ENCODE measurements around the gene ZBTB44.

Gene ZBTB44, protein sequence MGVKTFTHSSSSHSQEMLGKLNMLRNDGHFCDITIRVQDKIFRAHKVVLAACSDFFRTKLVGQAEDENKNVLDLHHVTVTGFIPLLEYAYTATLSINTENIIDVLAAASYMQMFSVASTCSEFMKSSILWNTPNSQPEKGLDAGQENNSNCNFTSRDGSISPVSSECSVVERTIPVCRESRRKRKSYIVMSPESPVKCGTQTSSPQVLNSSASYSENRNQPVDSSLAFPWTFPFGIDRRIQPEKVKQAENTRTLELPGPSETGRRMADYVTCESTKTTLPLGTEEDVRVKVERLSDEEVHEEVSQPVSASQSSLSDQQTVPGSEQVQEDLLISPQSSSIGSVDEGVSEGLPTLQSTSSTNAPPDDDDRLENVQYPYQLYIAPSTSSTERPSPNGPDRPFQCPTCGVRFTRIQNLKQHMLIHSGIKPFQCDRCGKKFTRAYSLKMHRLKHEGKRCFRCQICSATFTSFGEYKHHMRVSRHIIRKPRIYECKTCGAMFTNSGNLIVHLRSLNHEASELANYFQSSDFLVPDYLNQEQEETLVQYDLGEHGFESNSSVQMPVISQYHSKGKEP

DNA sequence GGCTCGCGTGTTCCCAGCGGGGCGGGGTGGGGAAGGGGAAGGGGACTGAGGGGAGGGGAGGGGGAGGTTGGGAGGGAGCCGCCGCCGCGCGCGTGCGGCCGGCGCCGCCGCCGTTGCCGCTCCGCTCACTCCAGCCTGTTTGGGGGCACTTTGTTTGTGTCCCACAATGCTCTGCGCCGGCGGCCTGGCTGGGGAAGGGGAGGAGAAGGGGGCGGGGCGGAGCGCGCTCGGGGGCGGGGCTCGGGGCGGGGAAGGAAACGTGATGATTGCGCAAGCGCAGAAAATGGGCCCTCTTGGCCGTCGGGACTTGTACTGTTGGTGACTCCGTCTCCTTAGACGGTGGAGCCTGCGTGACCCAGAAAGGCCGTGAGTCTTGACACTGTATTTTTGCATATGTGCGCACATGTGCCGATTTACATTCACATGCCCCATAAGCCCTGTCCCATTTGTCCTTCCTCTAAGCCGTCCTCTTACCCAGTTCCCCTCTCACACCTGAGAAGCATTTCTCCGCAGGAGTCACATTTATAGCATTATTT, at the start of gene ZBTB44:
TSS of gene ZBTB44 (minus strand) at position 168 of the 536 bp plus-strand sequence. CDS start 53,044 bp downstream, outside the sequence.
- peak within 1 kb of the TSS; percentile 72 to 87 for H3K4me3 ChIP-seq
- intact Hi-C loops (cut with DNase I; ENCODE audit: low total_unique reads), result loop anchor here (10.0 kb wide), 3 partner anchors 310 to 580 kb away; partner anchors contain the start of gene PRDM10
- no peaks in the 10 kb centered on the region for H3K27me3 ChIP-seq
- no peaks in the 10 kb centered on the region for H3K9me3 ChIP-seq
- H3K27ac ChIP-seq, result peak within 1 kb of the TSS; percentile 90 to 91
- no peaks in the 10 kb centered on the region for H3K36me3 ChIP-seq
- TF ChIP-seq, protein P1, sequence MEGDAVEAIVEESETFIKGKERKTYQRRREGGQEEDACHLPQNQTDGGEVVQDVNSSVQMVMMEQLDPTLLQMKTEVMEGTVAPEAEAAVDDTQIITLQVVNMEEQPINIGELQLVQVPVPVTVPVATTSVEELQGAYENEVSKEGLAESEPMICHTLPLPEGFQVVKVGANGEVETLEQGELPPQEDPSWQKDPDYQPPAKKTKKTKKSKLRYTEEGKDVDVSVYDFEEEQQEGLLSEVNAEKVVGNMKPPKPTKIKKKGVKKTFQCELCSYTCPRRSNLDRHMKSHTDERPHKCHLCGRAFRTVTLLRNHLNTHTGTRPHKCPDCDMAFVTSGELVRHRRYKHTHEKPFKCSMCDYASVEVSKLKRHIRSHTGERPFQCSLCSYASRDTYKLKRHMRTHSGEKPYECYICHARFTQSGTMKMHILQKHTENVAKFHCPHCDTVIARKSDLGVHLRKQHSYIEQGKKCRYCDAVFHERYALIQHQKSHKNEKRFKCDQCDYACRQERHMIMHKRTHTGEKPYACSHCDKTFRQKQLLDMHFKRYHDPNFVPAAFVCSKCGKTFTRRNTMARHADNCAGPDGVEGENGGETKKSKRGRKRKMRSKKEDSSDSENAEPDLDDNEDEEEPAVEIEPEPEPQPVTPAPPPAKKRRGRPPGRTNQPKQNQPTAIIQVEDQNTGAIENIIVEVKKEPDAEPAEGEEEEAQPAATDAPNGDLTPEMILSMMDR (IDR thresholded peaks at IDR 0.05), result no peak
- H3K4me1 ChIP-seq, result peaks cover 0 to 44% (median 22%) of the 10 kb centered on the region in 4 donors
- peak; percentile 93 to 96 for DNase-seq

DNA sequence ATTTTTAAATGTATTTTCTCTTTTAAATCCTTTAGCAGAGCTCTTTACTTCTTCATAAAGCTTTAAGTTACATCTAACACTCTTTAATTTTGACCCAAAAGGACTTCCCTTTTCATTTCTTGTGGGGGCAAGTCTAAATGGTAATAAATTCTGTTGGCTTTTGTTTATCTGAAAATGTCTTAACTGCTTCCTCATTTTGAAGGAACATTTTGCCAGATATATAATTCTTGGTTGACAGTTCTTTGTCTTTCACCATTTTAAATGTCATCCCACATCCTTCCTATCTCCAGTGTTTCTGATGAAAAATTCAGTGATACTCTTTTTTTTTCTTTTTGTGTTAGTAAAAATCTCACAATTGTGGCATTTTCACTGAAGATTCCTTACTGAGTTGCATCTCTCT, 44.7 kb upstream of the ZBTB44 start:
- no peaks in the 10 kb centered on the region for H3K36me3 ChIP-seq
- no peak overlapping the region for H3K27ac ChIP-seq
- H3K4me3 ChIP-seq, result no peak overlapping the region
- H3K27me3 ChIP-seq, result no peaks in the 10 kb centered on the region
- TF ChIP-seq, protein P1 (IDR thresholded peaks at IDR 0.05), result no peak
- H3K9me3 ChIP-seq, result peaks cover 0 to 11% (median 5%) of the 10 kb centered on the region in 3 donors
- intact Hi-C loops (cut with DNase I; ENCODE audit: low total_unique reads), result no loop called here
- no peak for DNase-seq
- H3K4me1 ChIP-seq, result no peaks in the 10 kb centered on the region

DNA sequence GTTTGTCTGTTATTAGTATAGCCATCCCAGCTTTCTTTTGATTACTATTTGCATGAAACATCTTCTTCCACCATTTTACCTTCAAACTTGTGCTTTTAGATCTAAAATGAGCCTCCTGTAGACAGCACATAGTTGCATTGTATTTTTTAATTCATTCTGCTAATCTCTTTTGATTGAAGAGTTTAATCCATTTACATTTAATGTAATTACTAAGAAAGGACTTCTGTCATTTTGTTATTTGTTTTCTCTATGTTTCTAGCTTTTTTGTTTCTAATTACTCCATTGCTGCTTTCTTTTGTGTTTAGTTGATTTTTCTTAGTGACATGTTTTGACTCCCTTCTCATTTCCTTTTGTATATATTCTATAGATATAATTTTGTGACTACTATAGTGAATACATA, 43.7 kb upstream of the ZBTB44 start:
- Histone ChIP-seq H3K27me3 (no peaks in the 10 kb centered on the region), H3K36me3 (no peaks in the 10 kb centered on the region), H3K27ac (no peak overlapping the region), H3K9me3 (peaks cover 0 to 11% (median 6%) of the 10 kb centered on the region in 3 donors), H3K4me1 (no peaks in the 10 kb centered on the region), H3K4me3 (no peak overlapping the region)
- TF ChIP-seq, protein P1 (IDR thresholded peaks at IDR 0.05), result no peak
- intact Hi-C loops (cut with DNase I; ENCODE audit: low total_unique reads), result no loop called here
- DNase-seq, result no peak

DNA sequence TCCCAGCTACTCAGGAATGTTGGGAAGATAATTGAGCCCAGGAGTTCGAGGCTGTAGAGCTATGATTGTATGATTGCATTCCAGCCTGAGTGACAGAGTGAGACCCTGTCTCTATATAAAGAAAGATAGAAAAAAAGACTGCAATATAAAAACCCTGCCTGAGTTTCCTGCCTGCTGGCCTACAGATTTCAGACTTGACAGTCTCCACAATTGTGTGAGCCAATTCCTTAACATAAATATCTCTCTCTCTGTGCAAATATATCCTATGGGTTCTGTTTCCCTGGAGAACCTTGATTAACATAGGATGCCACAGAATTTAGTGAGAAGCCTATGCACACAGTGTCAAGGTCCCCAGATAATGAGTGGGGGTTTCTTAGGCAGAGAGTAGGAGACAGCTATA, 32.5 kb upstream of the ZBTB44 start:
- Histone ChIP-seq H3K9me3 (no peaks in the 10 kb centered on the region), H3K36me3 (no peaks in the 10 kb centered on the region), H3K4me1 (no peaks in the 10 kb centered on the region), H3K27ac (no peak overlapping the region), H3K27me3 (no peaks in the 10 kb centered on the region), H3K4me3 (no peak overlapping the region)
- intact Hi-C loops (cut with DNase I; ENCODE audit: low total_unique reads), result no loop called here
- TF ChIP-seq, protein P1 (IDR thresholded peaks at IDR 0.05), result no peak
- DNase-seq, result no peak

DNA sequence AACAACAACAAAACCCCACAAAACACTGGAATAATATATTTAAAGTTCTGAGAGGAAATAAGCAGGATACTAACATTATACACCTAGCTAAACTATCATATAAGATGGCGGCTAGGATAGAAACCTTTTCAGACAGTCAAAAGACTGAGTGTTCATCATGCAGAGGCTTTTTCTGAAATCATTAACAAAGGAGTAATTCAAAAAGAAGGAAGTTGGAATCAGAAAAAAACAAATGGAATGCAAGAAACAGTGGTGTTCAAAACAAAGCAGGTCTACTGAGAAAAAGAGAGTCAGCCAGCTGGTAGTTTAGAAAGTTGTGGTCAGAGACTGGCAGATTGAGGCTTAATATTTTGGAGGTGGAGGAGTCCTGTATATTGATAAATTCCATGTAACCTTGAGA, 30.1 kb upstream of the ZBTB44 start:
- H3K27ac ChIP-seq, result no peak overlapping the region

More for the DNA sequence above, 30.1 kb upstream of the ZBTB44 start:
- DNase-seq, result no peak
- no peaks in the 10 kb centered on the region for H3K4me1 ChIP-seq
- TF ChIP-seq, protein P1 (IDR thresholded peaks at IDR 0.05), result no peak
- H3K4me3 ChIP-seq, result no peak overlapping the region
- no peaks in the 10 kb centered on the region for H3K9me3 ChIP-seq
- intact Hi-C loops (cut with DNase I; ENCODE audit: low total_unique reads), result no loop called here
- peaks cover 0 to 2% of the 10 kb centered on the region in 2 donors for H3K27me3 ChIP-seq
- H3K36me3 ChIP-seq, result no peaks in the 10 kb centered on the region
